ELR (cell line): ENCODE measurements around the gene ACOXL.
A peak's percentile ranks its signal among the peaks of the same experiment; 100 is the strongest.

ENCODE experiments used
- DNase-seq: peaks from one replicate; pipeline ENCODE4 v3.0.0-alpha.2; 2015; ENCODE audit warnings: low read depth

ACOXL gene

DNA sequence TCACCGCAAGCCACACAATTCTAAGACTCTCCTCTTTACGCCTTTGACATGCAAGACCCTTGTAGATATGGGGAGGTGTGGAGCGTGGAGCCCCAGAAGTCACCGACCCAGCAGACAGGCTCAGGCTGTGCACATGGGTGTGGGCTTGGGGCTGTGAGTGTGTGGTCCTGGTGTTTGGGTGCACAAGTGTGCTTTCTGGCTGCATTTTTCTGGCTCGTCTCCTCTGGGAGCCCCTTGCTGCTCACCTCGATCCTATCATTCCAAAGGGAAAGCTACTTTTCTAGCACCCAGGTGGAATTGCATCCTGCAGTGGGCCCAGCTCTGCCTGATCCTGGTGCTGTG, 143.0 kb downstream of the ACOXL start:
- DNase-seq, result no peak

GRCh38 chr2:110876167-110876999, 144.0 kb downstream of the ACOXL start:
- DNase-seq, result no peak

- DNase-seq, result no peak
These were observed 144.9 kb downstream of the ACOXL start for GRCh38 chr2:110877031-110877827.

DNA sequence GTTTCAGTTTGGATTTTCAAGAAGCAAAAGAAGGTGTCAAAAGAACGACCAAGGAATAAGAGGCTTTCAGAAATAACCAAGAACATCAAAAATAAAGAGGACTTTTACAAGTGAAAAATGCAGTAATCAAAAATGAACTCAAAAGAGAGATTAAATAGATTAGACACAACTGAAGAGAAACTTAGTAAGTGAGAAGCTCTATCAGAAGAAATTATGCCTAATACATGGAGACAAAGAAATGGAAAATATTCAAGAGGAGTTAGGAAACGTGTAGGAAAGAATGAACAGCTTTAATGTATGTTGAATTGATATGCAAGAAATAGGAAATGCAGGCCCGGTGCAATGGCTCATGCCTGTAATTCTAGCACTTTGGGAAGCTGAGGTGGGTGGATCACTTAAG, 145.8 kb downstream of the ACOXL start:
- no peak for DNase-seq

- no peak for DNase-seq
These were observed 149.5 kb downstream of the ACOXL start for GRCh38 chr2:110881908-110882307.

GRCh38 chr2:110883406-110883805, 151.0 kb downstream of the ACOXL start:
- DNase-seq, result peak; percentile 4

DNA sequence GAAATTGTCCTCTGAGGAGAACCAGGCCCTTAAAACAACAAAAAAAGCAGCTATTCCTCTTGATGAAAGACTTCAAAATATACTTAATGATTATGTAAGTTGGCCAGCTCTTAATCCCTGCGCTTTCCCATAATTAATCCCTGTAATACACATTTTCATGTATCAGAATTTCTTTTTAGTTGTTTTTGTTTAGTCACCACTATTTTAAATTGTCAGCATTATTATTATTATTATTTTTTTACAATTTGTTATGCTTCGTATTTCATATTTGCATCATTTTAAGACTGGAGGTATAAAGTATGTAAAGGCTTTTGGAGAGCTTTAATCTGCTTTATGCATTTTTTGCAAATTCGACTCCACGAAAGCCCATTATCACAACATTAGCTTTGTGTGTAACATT, 152.9 kb downstream of the ACOXL start:
- no peak for DNase-seq

DNA sequence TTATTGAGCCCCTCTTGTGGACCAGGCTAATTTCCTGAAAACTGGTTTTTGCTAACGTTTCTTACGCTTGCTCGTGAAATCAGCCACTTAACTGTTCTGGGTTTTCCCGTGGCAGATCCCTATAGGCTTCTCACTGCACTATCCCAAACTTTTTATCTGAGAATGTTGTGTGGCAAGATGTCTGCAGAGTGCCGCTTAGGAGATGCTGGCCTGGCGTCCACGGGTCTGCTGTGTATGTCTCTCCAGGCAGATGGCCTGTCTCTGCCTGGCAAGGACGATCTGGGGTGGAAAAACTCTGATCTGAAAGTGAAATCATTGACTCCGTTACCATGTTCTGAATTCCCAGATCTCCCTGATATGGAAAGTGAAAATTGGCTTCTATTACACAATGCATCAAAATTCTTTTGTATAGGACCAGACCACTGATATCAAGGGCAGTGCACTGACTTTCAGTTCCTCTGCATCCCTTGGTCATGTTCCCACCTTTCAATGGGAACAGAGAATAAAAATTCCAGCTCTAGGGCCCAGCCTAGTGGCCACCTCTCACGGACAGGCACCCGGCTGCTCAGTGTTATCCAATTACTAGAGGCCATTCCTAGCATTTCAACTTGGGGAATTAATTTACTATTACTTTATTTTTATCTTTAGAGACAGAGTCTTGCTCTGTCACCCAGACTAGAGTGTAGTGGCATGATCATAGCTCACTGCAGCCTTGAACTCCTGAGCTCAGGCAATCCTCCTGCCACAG, 154.6 kb downstream of the ACOXL start:
- no peak for DNase-seq

DNA sequence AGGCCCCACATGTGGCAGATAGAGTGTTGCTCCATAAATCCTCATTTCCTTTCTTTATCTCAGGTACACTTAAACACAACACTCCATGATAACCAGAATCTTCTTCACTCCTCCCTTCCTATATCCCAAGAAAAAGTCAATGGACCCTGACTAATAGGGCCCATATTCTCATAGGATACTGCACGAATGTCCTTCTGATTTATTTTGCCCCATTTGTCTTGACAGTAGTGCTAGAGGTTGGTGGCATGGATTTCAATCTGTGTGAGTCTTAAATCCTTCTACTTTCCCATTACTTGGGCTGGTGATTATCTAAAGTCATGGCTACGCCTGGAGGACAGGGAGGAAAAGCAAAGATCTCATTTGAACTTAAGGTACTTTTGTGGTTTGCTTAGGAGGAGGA, 156.0 kb downstream of the ACOXL start:
- no peak for DNase-seq

GRCh38 chr2:110891626-110892025, 159.3 kb downstream of the ACOXL start:
- DNase-seq, result no peak

GRCh38 chr2:110896226-110896625, 163.9 kb downstream of the ACOXL start:
- DNase-seq, result no peak

GRCh38 chr2:110897966-110898365, 165.6 kb downstream of the ACOXL start:
- no peak for DNase-seq

GRCh38 chr2:110900191-110900590, 167.8 kb downstream of the ACOXL start:
- no peak for DNase-seq

DNA sequence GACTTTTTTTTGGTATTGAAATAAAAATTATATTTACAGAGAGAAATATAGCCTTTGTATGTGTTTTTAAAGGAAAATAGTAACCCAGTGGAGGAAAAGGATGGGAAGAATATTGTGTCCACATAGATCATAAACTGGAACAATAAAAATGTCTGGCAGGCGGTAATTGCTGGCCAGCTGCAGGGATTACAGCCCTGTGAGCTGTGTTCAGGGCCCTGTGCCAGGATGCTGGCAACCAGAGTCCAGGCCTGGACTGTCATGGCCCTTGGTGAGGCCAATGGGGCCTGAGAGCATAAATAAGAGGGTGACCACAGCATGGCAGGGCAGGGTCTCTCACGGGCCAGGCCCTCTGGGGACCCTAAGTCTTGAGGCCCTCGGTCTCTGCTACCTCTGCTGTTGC, 171.2 kb downstream of the ACOXL start:
- no peak for DNase-seq

GRCh38 chr2:110904116-110904778, 171.9 kb downstream of the ACOXL start:
- no peak for DNase-seq

GRCh38 chr2:110904779-110905148, 172.4 kb downstream of the ACOXL start:
- DNase-seq, result no peak

DNA sequence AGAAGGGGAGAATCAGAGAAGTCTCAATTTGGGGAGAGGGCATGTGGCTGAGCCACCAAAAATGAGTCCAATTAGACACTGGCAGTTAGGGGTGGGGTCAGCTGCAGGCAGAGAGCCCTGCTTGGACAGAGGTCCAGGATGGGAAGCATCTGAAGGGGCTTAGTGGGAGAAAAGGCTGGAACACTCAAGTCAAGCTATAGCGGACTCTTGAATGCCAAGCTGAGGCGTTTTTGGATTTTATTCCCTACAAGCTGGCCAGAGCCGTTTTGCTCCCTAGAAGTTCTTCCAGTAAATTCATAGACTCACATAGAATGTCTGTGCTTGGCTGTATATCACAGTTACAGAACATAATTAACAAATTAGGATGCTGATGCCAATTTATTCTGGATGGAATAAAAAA, 172.8 kb downstream of the ACOXL start:
- DNase-seq, result no peak

- DNase-seq, result no peak
These were observed 174.4 kb downstream of the ACOXL start for GRCh38 chr2:110906613-110907298.

DNA sequence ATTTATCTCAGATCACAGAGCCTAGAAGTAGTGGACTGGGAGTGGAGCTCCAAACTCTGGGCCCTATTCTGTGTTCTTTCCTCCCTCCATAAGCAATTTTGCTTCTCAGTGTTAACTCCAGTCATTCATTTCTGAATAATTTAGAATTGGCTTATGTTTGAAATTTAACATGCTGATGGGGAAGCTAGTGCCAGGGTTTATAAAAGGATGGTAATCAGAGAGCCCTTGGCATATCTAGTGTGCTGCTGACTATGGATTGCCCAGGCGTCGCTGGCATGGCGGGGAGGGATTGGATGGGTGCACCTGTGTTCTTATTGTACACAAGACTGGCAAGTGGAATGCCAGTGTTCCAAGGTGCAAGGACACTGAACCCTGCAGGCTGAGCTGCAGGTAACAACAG, 177.1 kb downstream of the ACOXL start:
- DNase-seq, result no peak

GRCh38 chr2:110910423-110910822, 178.1 kb downstream of the ACOXL start:
- no peak for DNase-seq

GRCh38 chr2:110919738-110920137, 187.4 kb downstream of the ACOXL start:
- no peak for DNase-seq

DNA sequence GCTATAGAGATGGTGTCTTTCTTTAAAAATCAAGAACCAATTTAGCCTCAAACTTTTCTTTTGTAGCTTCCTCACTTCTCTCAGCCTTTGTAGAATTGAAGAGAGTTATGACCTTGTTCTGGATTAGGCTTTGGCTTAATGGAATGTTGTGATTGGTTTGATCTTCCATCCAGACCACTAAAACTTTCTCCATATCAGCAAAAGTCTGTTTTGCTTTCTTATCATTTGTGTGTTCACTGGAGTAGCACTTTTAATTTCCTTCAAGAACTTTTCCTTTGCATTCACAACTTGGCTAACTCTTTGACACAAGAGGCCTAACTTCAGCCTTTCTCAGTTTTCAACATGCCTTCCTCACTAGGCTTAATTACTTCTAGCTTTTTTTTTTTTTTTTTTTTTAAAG, 193.1 kb downstream of the ACOXL start:
- no peak for DNase-seq
